NK-92 treated with Interleukin-12 subunit alpha and Interleukin-12 subunit beta, amount 100 ng/mL, for 24 hours (cell line): ENCODE results near the gene EXOSC5.

Source experiments
- DNase-seq: peaks from one replicate; lab custom pipeline; 2025; lab: John Stamatoyannopoulos, UW

Gene EXOSC5

GRCh38 chr19:41341669-41342490, 55.3 kb downstream of the EXOSC5 start:
- no peak for DNase-seq

- no peak for DNase-seq
Observed at GRCh38 chr19:41339936-41340335, 57.2 kb downstream of the EXOSC5 start.
